GM12872 (cell line): ENCODE measurements around the gene DHPS.

Experiments used
- TF ChIP-seq, protein P1 (sequence below): IDR thresholded peaks from 3 replicates; pipeline ENCODE4 v1.5.1; 2011; ENCODE audit warnings: low read depth, mild to moderate bottlenecking, low read length, moderate library complexity; ENCODE audit not compliant: insufficient read depth

Gene DHPS

DNA sequence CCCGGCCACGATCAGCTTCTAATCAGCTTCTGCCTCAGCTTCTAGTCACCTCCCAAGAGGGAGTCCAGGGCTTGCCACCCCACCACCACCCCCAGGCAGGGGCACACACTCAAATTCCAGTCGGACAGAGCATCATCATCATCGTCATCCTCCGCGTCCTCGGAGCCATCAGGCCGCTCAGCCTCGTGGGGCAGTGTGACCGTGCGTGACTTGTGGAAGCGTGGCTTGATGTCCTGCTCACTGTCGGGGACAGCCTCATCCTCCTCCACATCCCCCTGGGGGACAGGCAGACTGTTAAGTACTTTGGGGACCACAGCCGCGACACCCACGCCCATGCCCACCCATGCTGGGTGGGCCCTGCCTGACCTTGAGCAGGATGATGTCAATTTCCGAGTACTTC is 29.5 kb upstream of the DHPS start:
- TF ChIP-seq, protein P1, sequence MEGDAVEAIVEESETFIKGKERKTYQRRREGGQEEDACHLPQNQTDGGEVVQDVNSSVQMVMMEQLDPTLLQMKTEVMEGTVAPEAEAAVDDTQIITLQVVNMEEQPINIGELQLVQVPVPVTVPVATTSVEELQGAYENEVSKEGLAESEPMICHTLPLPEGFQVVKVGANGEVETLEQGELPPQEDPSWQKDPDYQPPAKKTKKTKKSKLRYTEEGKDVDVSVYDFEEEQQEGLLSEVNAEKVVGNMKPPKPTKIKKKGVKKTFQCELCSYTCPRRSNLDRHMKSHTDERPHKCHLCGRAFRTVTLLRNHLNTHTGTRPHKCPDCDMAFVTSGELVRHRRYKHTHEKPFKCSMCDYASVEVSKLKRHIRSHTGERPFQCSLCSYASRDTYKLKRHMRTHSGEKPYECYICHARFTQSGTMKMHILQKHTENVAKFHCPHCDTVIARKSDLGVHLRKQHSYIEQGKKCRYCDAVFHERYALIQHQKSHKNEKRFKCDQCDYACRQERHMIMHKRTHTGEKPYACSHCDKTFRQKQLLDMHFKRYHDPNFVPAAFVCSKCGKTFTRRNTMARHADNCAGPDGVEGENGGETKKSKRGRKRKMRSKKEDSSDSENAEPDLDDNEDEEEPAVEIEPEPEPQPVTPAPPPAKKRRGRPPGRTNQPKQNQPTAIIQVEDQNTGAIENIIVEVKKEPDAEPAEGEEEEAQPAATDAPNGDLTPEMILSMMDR: no peak

DNA sequence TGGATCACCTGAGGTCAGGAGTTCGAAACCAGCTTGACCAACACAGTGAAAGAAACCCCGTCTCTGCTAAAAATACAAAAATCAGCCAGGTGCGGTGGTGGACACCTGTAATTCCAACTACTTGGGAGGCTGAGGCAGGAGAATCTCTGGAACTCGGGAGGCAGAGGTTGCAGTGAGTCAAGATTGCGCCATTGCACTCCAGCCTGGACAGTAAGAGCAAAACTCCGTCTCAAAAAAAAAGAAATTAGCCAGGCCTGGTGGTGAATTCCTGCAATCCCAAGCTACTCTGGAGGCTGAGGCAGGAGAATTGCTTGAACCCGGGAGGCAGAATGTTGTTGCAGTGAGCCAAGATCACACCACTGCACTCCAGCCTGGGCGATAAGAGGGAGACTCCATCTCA is 27.0 kb upstream of the DHPS start:
- TF ChIP-seq, protein P1: no peak

DNA sequence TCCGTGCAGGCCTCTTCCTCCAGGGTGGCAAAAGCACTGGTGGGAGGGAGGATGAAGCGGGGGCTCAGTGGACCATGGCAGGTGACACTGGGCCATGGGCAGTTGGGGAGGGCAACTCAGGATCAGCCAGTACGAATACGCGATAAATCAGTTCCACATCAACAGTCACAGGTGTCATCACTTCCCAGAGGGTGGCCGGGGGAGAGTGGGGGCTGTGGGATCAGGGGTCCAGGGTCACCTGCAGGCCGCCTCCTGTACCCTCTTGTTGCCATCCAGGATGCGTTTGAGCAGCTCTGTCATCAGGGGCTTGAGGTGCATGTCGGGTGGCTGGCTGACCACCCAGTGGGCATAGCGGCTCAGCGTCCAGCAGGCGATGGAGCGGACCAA is 24.6 kb upstream of the DHPS start:
- TF ChIP-seq, protein P1: no peak

GRCh38 chr19:12705654-12706331 is 24.1 kb upstream of the DHPS start:
- TF ChIP-seq, protein P1: no peak

DNA sequence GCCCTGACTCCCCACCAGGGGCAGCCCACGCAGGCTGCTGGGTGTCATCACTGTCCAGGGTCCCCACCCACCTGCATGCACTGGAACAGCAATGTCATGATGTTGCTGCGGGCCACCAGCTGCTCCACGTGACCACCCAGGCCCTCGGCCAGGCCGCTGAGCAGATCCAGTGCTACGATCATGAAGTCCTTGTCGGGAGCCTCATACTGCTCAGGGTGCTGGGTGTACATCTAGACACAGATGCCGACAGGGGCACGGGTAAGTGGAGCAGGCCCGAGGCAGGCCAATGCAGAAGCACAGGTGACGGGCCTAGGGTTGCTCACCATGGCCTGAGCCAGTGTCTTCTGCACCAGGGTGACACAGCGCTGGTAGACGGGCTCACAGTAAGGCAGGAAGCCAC is 23.5 kb upstream of the DHPS start:
- TF ChIP-seq, protein P1: no peak

DNA sequence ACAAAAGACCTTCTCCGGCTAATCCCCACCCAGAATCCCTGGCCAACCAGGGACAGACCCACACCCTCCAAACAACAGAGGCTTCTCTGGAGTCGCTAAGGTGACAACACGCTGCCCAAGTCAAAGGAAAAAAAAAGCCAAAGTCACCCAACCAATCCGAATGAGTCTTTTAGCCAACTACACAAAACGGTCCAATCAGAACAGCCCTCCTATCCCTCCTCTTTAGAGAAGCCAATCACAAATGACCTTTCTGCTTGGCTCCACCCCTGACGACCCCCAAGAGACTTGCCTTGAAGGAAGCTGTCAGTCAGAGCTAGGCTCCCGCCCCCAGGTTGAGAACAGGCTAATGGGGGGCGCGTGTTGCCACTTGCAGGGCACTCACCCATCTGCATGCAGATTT is 21.4 kb upstream of the DHPS start:
- TF ChIP-seq, protein P1: no peak

- TF ChIP-seq, protein P1: no peak
Measured at GRCh38 chr19:12701596-12702282, 20.1 kb upstream of the DHPS start.
